Lung (tissue), 12 donors: Measurements from ENCODE around the gene LRRK2. TPM values are rescaled to one million over a fixed set of nuclear protein-coding genes. Genes with fewer than 3 reads are reported as not detected.
A peak's percentile ranks its signal among the peaks of the same experiment; 100 is the strongest.
"Not testable (repeated sequence)": the region's sequence is repeated elsewhere in the genome, so short reads cannot be mapped to it uniquely, and the experiment has no call there.

Experiments used
- ATAC-seq: fragments of 200-7000 bp; cut with Tn5 transposase; one replicate; pipeline ENCODE4 v1.9.1; 2020; ENCODE audit warnings: moderate number of reproducible peaks; ENCODE audit not compliant: insufficient read depth, low FRiP score
- DNase-seq, 3 donors: peaks; one replicate each; pipeline ENCODE4 v3.0.0-alpha.2; 2013 to 2017
- H3K27ac ChIP-seq, 2 donors: one replicate each; pipeline ENCODE4 v1.5.1; 2013; ENCODE audit warnings: mild to moderate bottlenecking in 2 of 2, moderate library complexity in 2 of 2, control low read depth in 1 of 2, inconsistent platforms in 1 of 2, low read depth in 1 of 2, low read length in 1 of 2
- H3K27me3 ChIP-seq, 3 donors: one replicate each; pipeline ENCODE4 v1.5.1; 2013; ENCODE audit warnings: low read length in 2 of 3; ENCODE audit not compliant: control insufficient read depth in 3 of 3, insufficient read depth in 3 of 3
- H3K36me3 ChIP-seq, 4 donors: one replicate each; pipeline ENCODE4 v1.5.1; 2013; ENCODE audit warnings: low read length in 4 of 4, mild to moderate bottlenecking in 1 of 4, moderate library complexity in 1 of 4; ENCODE audit not compliant: control insufficient read depth in 4 of 4, insufficient read depth in 4 of 4
- H3K4me1 ChIP-seq, 5 donors: one replicate each; pipeline ENCODE4 v1.5.1; 2013; ENCODE audit warnings: low read length in 5 of 5, mild to moderate bottlenecking in 2 of 5, moderate library complexity in 1 of 5; ENCODE audit not compliant: control insufficient read depth in 5 of 5, insufficient read depth in 5 of 5
- H3K4me3 ChIP-seq: one replicate; pipeline ENCODE4 v1.5.1; 2013; ENCODE audit warnings: mild to moderate bottlenecking, control low read depth, moderate library complexity
- H3K9ac ChIP-seq, 2 donors: one replicate each; pipeline ENCODE4 v1.5.1; 2013; ENCODE audit warnings: low read length in 2 of 2, control low read depth in 1 of 2; ENCODE audit not compliant: insufficient read depth in 1 of 2
- H3K9me3 ChIP-seq, 4 donors: one replicate each; pipeline ENCODE4 v1.5.1; 2013; ENCODE audit warnings: low read length in 3 of 4, mild to moderate bottlenecking in 1 of 4, moderate library complexity in 1 of 4; ENCODE audit not compliant: control insufficient read depth in 4 of 4, insufficient read depth in 3 of 4
- CTCF ChIP-seq: IDR thresholded peaks from 2 replicates; pipeline ENCODE4 v1.5.1; 2012; ENCODE audit warnings: mild to moderate bottlenecking; ENCODE audit errors: control extremely low read depth, extremely low read depth
- WGBS, 2 donors: extraction: QIAGEN DNeasy Blood & Tissue Kit; methylation state at CpG; one replicate each; pipeline ENCODE4 v1.1.7; 2013; 5-methylcytosine and 5-hydroxymethylcytosine counted together
- polyA plus RNA-seq, 2 donors: library from polyadenylated mRNA; stranded (reverse); fragments of 200-250 nt; gene quantifications; one replicate each; pipeline ENCODE4 v1.2.1, GENCODE V29; 2013
- total RNA-seq, 2 donors: library from RNA; depleted of rRNA in 1 of 2; stranded (reverse); fragments of >200 nt in 1 of 2; gene quantifications; one replicate each; pipeline ENCODE4 v1.2.1, GENCODE V29; 2014 to 2021
- donor health status: control.
- donor health status: control.
- donor health status: Bipolar disorder and iron deficiency.
- donor health status: healthy.
- donor health status: DM: yes; HTN: yes; CAD: no.

The LRRK2 gene
- total and polyA plus RNA-seq, 4 donors: 74.3 to 276 (median 193) TPM

GRCh38 chr12:40207551-40207950 is 17.2 kb upstream of the LRRK2 start:
- 95 to 97% methylated on average over 2 of the region's 2 CpGs for WGBS, 2 donors
- Histone ChIP-seq H3K36me3 (no peaks in the 10 kb centered on the region), H3K9ac (no peak overlapping the region), H3K4me1 (no peaks in the 10 kb centered on the region), H3K27me3 (no peaks in the 10 kb centered on the region), H3K4me3 (no peak overlapping the region), H3K9me3 (no peaks in the 10 kb centered on the region), H3K27ac (no peak overlapping the region)
- ATAC-seq (no peak), DNase-seq (no peak)
- no peak for TF ChIP-seq CTCF

GRCh38 chr12:40208707-40209446 is 15.9 kb upstream of the LRRK2 start:
- Histone ChIP-seq H3K27ac (peak overlapping the region in 1 of 2 donors; percentile 53), H3K4me3 (no peak overlapping the region), H3K9ac (no peak overlapping the region), H3K9me3 (no peaks in the 10 kb centered on the region), H3K27me3 (no peaks in the 10 kb centered on the region), H3K36me3 (no peaks in the 10 kb centered on the region), H3K4me1 (no peaks in the 10 kb centered on the region)
- no peak for TF ChIP-seq CTCF
- DNase-seq (no peak), ATAC-seq (no peak)
- 18 to 23% methylated on average over 4 of the region's 4 CpGs for WGBS, 2 donors

- Histone ChIP-seq H3K27me3 (no peaks in the 10 kb centered on the region), H3K4me3 (no peak overlapping the region), H3K27ac (peak overlapping the region in 1 of 2 donors; percentile 67), H3K36me3 (no peaks in the 10 kb centered on the region), H3K9ac (no peak overlapping the region), H3K9me3 (no peaks in the 10 kb centered on the region), H3K4me1 (no peaks in the 10 kb centered on the region)
- 44 to 54% methylated on average over 4 of the region's 4 CpGs for WGBS, 2 donors
- TF ChIP-seq CTCF: no peak
- ATAC-seq: peak; percentile 62
- DNase-seq: no peak
These were observed 14.9 kb upstream of the LRRK2 start for GRCh38 chr12:40209886-40210285.

GRCh38 chr12:40211186-40211585 is 13.6 kb upstream of the LRRK2 start:
- not testable (repeated sequence) for H3K27ac ChIP-seq, ATAC-seq, DNase-seq, H3K36me3 ChIP-seq, H3K27me3 ChIP-seq, H3K4me1 ChIP-seq, H3K9ac ChIP-seq, H3K9me3 ChIP-seq, H3K4me3 ChIP-seq
- WGBS, 2 donors: 73 to 90% methylated on average over 1 of the region's 1 CpG
